A549 (cell line): Measurements from ENCODE around the gene TPSB2.
"Not testable (repeated sequence)": the region's sequence is repeated elsewhere in the genome, so short reads cannot be mapped to it uniquely, and the experiment has no call there.

Experiments
- CEBPB ChIP-seq, 2 experiments: fragments of >200 bp in 1 of 2; sonication (Bioruptor Twin) in 1 of 2; formaldehyde crosslinking in 1 of 2; IDR thresholded peaks; 2 replicates each; pipeline ENCODE4 v1.6.1; 2012 to 2016
- EP300 ChIP-seq, 2 experiments: fragments of >200 bp; sonication (Bioruptor Twin); formaldehyde crosslinking; IDR thresholded peaks; 2 replicates in 1 of 2; 3 replicates in 1 of 2; pipeline ENCODE4 v1.6.1; 2016 to 2017
- HOXA7 ChIP-seq: fragments of 250-450 bp; sonication (Bioruptor Pico); IDR thresholded peaks from 2 replicates; pipeline ENCODE4 v1.5.0; 2020; ENCODE audit warnings: mild to moderate bottlenecking, moderate library complexity
- JUNB ChIP-seq: fragments of >200 bp; sonication (Bioruptor Twin); formaldehyde crosslinking; IDR thresholded peaks from 2 replicates; pipeline ENCODE4 v1.6.1; 2016
- TF ChIP-seq, protein P1 (sequence below): fragments of >200 bp; sonication (Bioruptor Twin); formaldehyde crosslinking; IDR thresholded peaks from 3 replicates; pipeline ENCODE4 v1.5.1; 2016
- TF ChIP-seq, protein P2 (sequence below): IDR thresholded peaks from 2 replicates; pipeline ENCODE4 v1.6.1; 2012

DNA sequence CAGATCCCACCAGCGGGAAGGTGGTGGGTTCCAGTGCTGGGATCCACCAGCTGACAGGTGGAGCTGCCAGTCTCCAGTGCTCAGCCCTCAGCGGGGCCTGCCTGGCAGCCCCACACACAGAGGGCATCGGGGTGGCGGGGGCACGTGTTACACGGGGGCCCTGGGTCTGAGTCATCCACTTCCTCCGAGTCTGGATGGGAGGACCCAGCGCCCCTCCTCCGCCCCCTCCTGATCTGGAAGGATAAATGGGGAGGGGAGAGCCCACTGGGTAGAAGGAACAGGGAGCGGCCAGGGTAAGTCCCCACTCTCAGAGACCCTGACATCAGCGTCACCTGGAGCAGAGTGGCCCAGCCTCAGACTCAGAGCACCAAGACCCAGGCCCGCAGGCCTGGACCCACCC is 10.5 kb upstream of the TPSB2 start, which contains the start of gene TPSAB1:
- TF ChIP-seq CEBPB (IDR thresholded peaks at IDR 0.05); EP300 (IDR thresholded peaks at IDR 0.05); JUNB; HOXA7 (CRISPR knock-in tag): not testable (repeated sequence)
- TF ChIP-seq, protein P1, sequence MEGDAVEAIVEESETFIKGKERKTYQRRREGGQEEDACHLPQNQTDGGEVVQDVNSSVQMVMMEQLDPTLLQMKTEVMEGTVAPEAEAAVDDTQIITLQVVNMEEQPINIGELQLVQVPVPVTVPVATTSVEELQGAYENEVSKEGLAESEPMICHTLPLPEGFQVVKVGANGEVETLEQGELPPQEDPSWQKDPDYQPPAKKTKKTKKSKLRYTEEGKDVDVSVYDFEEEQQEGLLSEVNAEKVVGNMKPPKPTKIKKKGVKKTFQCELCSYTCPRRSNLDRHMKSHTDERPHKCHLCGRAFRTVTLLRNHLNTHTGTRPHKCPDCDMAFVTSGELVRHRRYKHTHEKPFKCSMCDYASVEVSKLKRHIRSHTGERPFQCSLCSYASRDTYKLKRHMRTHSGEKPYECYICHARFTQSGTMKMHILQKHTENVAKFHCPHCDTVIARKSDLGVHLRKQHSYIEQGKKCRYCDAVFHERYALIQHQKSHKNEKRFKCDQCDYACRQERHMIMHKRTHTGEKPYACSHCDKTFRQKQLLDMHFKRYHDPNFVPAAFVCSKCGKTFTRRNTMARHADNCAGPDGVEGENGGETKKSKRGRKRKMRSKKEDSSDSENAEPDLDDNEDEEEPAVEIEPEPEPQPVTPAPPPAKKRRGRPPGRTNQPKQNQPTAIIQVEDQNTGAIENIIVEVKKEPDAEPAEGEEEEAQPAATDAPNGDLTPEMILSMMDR, result not testable (repeated sequence)
- TF ChIP-seq, protein P2, sequence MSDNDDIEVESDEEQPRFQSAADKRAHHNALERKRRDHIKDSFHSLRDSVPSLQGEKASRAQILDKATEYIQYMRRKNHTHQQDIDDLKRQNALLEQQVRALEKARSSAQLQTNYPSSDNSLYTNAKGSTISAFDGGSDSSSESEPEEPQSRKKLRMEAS, result not testable (repeated sequence)
